GM12878 (cell line): ENCODE data around the gene C1orf52.

Experiments
- BCL11A ChIP-seq: IDR thresholded peaks from 2 replicates; pipeline ENCODE4 v1.6.1; 2011; ENCODE audit warnings: low read depth, low read length
- MEF2A ChIP-seq: IDR thresholded peaks from 2 replicates; pipeline ENCODE4 v1.6.1; 2011; ENCODE audit warnings: low read depth, mild to moderate bottlenecking, low read length, moderate library complexity; ENCODE audit not compliant: insufficient read depth
- MXI1 ChIP-seq: fragments of 150-350 bp; IDR thresholded peaks from 2 replicates; pipeline ENCODE4 v1.6.1; 2011; ENCODE audit warnings: low read depth, mild to moderate bottlenecking, inconsistent platforms, low read length, improper control_type of control experiment
- NBN ChIP-seq: fragments of 450-650 bp; IDR thresholded peaks from 2 replicates; pipeline ENCODE4 v1.6.1; 2016
- SIN3A ChIP-seq: IDR thresholded peaks from 2 replicates; pipeline ENCODE4 v1.6.1; 2012; ENCODE audit warnings: low read depth, low read length, improper control_type of control experiment
- SRF ChIP-seq, 2 experiments: IDR thresholded peaks; 2 replicates each; pipeline ENCODE4 v1.6.1; 2011; ENCODE audit warnings: low read depth in 2 of 2, low read length in 2 of 2, mild to moderate bottlenecking in 1 of 2, moderate library complexity in 1 of 2
- TAF1 ChIP-seq: IDR thresholded peaks from 2 replicates; pipeline ENCODE4 v1.6.1; 2011; ENCODE audit warnings: mild to moderate bottlenecking, low read depth, low read length, borderline replicate concordance
- TF ChIP-seq, protein P1 (sequence below), 3 experiments: IDR thresholded peaks in 2 of 3; conservative IDR thresholded peaks in 1 of 3; 2 replicates each; pipeline ENCODE4 v1.5.1; 2011; ENCODE audit warnings: low read depth in 3 of 3, low read length in 3 of 3, mild to moderate bottlenecking in 3 of 3, control low read depth in 2 of 3, moderate library complexity in 2 of 3, inconsistent platforms in 1 of 3, mixed read lengths in 1 of 3; ENCODE audit not compliant: control insufficient read depth in 2 of 3, insufficient read depth in 1 of 3; ENCODE audit errors: extremely low read depth in 1 of 3

DNA sequence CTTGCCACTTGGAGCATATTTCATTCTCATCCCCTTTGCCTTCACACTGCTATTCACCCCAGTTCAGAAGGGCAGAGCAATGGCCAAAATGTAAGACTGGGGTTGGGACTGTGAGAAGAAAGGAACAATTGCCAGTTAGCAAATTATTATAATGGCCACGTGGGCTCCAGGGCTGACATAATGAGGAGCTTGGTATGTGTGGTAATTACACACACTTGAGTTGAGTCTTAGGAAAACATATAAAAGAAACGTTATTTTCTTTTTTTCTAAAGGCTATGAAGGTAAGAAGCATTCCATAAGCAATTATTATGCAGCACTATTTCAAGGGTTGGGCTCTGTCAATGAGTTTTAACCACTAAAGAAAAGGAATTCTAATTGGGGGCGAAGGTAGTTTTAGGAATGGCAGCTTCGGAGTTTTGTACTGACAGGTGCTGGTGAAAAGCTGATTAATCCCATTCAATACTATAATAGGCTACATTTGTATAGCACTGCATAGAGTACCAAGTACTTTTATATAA, 49.4 kb upstream of the C1orf52 start:
- TF ChIP-seq TAF1 (no peak), SIN3A (no peak), MEF2A (no peak), NBN (no peak), MXI1 (no peak), SRF (IDR thresholded peaks at IDR 0.05; ENCODE audit: low read depth in 2 of 2, low read length in 2 of 2) (no peak), BCL11A (no peak)
- TF ChIP-seq, protein P1, sequence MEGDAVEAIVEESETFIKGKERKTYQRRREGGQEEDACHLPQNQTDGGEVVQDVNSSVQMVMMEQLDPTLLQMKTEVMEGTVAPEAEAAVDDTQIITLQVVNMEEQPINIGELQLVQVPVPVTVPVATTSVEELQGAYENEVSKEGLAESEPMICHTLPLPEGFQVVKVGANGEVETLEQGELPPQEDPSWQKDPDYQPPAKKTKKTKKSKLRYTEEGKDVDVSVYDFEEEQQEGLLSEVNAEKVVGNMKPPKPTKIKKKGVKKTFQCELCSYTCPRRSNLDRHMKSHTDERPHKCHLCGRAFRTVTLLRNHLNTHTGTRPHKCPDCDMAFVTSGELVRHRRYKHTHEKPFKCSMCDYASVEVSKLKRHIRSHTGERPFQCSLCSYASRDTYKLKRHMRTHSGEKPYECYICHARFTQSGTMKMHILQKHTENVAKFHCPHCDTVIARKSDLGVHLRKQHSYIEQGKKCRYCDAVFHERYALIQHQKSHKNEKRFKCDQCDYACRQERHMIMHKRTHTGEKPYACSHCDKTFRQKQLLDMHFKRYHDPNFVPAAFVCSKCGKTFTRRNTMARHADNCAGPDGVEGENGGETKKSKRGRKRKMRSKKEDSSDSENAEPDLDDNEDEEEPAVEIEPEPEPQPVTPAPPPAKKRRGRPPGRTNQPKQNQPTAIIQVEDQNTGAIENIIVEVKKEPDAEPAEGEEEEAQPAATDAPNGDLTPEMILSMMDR (IDR thresholded peaks at IDR 0.05 in 2 of 3, conservative IDR thresholded peaks at IDR 0.05 in 1 of 3; ENCODE audit: control insufficient read depth in 2 of 3, extremely low read depth in 1 of 3, insufficient read depth in 1 of 3, low read depth in 3 of 3, low read length in 3 of 3), result no peak
